WI38 (cell line): Measurements from ENCODE around the gene ANKS1B.

Experiments
- H3K4me3 ChIP-seq: 2 replicates; pipeline ENCODE4 v1.5.1; 2011; ENCODE audit warnings: low read depth, mild to moderate bottlenecking, control low read depth, low read length
- CTCF ChIP-seq: IDR thresholded peaks from 2 replicates; pipeline ENCODE4 v1.5.1; 2012; ENCODE audit warnings: low read depth, mild to moderate bottlenecking, control low read depth, low read length

Gene ANKS1B

DNA sequence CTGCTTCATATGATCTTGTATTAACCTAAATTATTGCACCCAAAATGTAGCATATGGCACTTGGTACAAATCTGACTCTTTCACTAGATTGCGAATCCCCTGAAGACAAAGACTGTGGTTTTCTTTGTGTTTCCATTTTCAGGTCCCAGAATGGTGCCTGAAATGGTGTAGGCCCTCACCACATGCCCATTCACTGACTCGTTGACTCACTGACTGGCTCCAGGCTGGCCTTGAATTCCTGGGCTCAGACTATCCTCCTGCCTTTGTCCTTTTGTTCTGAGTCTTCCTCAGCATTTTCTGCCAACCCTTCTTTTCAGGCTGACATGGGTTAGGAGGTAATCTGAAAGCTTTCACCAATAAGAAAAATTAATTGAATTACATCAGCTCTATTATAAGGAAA lies 705.8 kb downstream of the ANKS1B start:
- H3K4me3 ChIP-seq, result no peak overlapping the region
- TF ChIP-seq CTCF, result no peak

DNA sequence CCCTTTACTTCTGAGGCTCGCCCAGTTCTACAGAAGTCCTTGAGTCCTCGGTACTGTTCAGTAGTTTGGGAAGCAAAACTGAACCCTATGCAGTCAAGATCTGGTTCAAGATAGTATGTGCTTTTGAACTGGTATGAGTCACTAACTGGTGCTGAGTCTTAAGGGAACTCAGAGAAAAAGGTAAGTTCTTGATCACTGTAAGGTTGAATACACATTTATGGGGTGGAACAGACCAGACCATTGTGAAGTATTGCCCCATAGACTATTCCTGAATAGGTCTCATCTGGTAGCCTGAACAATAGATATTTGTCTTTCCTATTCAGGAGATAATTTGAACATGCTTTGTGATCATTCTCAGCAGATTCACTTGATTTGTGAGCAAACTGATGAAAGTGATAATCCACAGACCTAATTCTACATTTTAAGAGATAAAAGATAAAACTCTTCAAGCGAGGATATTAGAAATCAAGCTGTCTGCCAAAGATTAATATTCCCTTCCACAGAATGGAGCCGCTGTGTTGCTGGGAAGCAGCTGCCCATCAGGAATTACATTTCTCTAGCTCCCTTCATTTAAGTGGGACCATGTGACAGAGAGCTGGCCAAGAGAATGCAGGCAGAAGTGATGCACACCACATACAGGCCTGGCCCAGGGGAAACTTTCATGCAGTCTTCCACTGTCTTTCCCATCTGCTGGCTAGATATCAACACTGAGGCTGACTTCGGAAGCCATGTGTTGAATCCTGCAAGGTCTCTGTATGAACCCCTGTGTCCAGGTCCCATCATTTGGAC lies 707.0 kb downstream of the ANKS1B start:
- TF ChIP-seq CTCF, result no peak
- no peak overlapping the region for H3K4me3 ChIP-seq

GRCh38 chr12:99271071-99271470 lies 713.7 kb downstream of the ANKS1B start:
- no peak for TF ChIP-seq CTCF

DNA sequence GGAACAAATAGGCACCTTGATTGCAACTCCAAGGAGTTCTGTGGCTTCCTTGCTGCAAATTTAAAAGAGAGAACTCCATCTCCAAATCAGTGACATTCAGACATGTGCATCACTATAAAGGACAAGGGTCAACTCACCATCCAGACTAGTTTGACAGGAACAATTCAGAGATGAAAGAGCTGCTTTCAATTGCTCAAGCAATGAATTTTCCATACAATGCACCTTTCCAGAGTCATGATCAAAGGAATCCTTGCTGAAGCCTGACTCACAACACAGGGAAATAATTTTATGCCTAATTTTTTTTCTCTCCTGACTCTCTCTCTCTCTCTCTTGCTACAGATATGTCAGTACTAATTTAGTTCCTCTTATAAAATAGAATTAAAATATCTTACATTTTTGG lies 717.7 kb downstream of the ANKS1B start:
- H3K4me3 ChIP-seq, result no peak overlapping the region
- no peak for TF ChIP-seq CTCF

More at GRCh38 chr12:99271071-99271470, 713.7 kb downstream of the ANKS1B start:
- no peak overlapping the region for H3K4me3 ChIP-seq

- no peak overlapping the region for H3K4me3 ChIP-seq
- TF ChIP-seq CTCF, result no peak
Observed at GRCh38 chr12:99265648-99266047, 719.1 kb downstream of the ANKS1B start.

- H3K4me3 ChIP-seq, result no peak overlapping the region
- no peak for TF ChIP-seq CTCF
Observed at GRCh38 chr12:99261256-99261655, 723.5 kb downstream of the ANKS1B start.

- no peak for TF ChIP-seq CTCF
- H3K4me3 ChIP-seq, result no peak overlapping the region
Observed at GRCh38 chr12:99260456-99260996, 724.2 kb downstream of the ANKS1B start.
